ENCODE data around the gene NKAIN4. TPM values are rescaled to one million over a fixed set of nuclear protein-coding genes. Genes with fewer than 3 reads are reported as not detected.
A peak's percentile ranks its signal among the peaks of the same experiment; 100 is the strongest.

The NKAIN4 gene
- total RNA-seq, 2 experiments from 2014 or later = not detected

GRCh38 chr20:63285636-63286615 lies 31.7 kb upstream of the NKAIN4 start:
- Mint-ChIP-seq H3K27me3 (ENCODE audit: low read depth) (no peaks in the 10 kb centered on the region), H3K27ac (no peak overlapping the region), H3K4me1 (ENCODE audit: low read depth) (peaks cover 2% of the 10 kb centered on the region), H3K9me3 (no peaks in the 10 kb centered on the region), H3K36me3 (ENCODE audit: low read depth) (peaks cover 3% of the 10 kb centered on the region), H3K4me3 (no peak overlapping the region)
- intact Hi-C loops (cut with micrococcal nuclease) = no loop called here
- no peak for DNase-seq
- CTCF ChIA-PET = interaction anchor here (1.5 kb wide), 1 partner anchor 63 kb away, joined by 3 read pairs; no protein-coding TSS in a partner anchor

GRCh38 chr20:63284981-63285524 lies 30.8 kb upstream of the NKAIN4 start:
- CTCF ChIA-PET = interaction anchor here (1.6 kb wide), 1 partner anchor 62 kb away, joined by 5 read pairs; no protein-coding TSS in a partner anchor
- Mint-ChIP-seq H3K27ac (peak overlapping the region; percentile 61), H3K4me1 (ENCODE audit: low read depth) (peaks cover 2% of the 10 kb centered on the region), H3K4me3 (peak overlapping the region; percentile 74), H3K27me3 (ENCODE audit: low read depth) (no peaks in the 10 kb centered on the region), H3K36me3 (ENCODE audit: low read depth) (peaks cover 3% of the 10 kb centered on the region), H3K9me3 (no peaks in the 10 kb centered on the region)
- intact Hi-C loops (cut with micrococcal nuclease) = no loop called here
- no peak for DNase-seq

- Mint-ChIP-seq H3K9me3 (no peaks in the 10 kb centered on the region), H3K4me1 (ENCODE audit: low read depth) (peaks cover 2% of the 10 kb centered on the region), H3K4me3 (peak overlapping the region; percentile 74), H3K27me3 (ENCODE audit: low read depth) (no peaks in the 10 kb centered on the region), H3K36me3 (ENCODE audit: low read depth) (peaks cover 3% of the 10 kb centered on the region), H3K27ac (peak overlapping the region; percentile 61)
- CTCF ChIA-PET = interaction anchor here (1.6 kb wide), 1 partner anchor 61 kb away, joined by 5 read pairs; no protein-coding TSS in a partner anchor
- intact Hi-C loops (cut with micrococcal nuclease) = no loop called here
- DNase-seq = no peak
Measured at GRCh38 chr20:63284544-63284949, 30.3 kb upstream of the NKAIN4 start.

DNA sequence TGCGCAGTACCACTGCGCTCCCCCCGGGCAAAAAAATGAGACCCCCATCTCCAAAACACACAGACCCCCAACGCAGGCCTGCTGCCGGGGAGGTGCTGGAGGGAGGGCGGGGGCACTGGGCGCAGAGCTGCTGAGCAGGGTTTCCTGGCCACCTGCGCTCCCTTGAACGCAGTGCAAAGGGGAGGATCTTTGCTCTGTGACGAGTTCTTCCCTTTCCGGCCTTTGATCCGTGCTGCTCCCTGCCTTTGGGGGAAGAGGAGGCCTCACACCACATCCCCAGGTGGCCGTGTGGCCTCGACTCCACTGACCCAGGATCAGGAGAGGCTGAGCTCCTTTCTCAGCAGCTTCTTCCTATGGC lies 29.8 kb upstream of the NKAIN4 start:
- no peaks in the 10 kb centered on the region for H3K9me3 Mint-ChIP-seq
- CTCF ChIA-PET = interaction anchor here (1.6 kb wide), 1 partner anchor 61 kb away, joined by 5 read pairs; no protein-coding TSS in a partner anchor
- peak; percentile 49 for DNase-seq
- H3K4me3 Mint-ChIP-seq = peak overlapping the region; percentile 69
- H3K27ac Mint-ChIP-seq = peak overlapping the region; percentile 77
- peaks cover 3% of the 10 kb centered on the region for H3K36me3 Mint-ChIP-seq (ENCODE audit: low read depth)
- intact Hi-C loops (cut with micrococcal nuclease) = no loop called here
- H3K27me3 Mint-ChIP-seq (ENCODE audit: low read depth) = no peaks in the 10 kb centered on the region
- peaks cover 2% of the 10 kb centered on the region for H3K4me1 Mint-ChIP-seq (ENCODE audit: low read depth)

DNA sequence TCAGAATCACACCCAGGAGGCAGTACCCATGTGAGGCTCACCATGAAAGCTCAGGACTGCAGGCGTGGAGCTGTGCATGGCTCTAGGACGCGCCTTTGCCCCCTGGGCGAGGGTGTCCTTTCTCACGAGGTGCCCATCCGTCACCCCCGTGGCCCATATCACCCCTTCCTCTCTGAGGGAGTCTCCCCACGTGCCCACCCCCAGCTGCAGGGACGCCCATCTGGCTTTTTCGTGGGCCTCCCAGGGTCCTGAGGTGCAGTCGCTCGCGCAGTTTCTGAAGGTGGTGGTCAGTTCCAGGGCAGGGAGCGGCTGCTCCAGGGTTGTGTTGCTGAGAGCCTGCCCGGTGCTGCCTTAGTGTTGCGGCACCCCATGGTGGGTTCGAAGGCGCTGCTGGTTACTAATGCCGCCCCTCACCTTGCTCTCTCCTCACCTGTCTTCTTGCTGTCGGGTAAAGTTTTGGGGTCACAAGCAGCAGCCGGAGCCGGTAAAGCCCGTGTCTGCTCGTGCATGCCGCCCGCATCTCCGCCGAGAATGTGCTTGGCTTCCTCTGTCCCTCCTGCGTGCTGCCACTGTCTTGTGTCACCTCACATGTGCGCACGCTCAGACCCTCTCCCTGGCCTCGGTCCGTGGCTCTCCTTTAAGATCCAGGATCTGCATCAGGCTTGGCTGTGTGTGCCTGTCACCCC lies 29.3 kb upstream of the NKAIN4 start:
- peak overlapping the region; percentile 69 for H3K4me3 Mint-ChIP-seq
- no peaks in the 10 kb centered on the region for H3K9me3 Mint-ChIP-seq
- H3K36me3 Mint-ChIP-seq (ENCODE audit: low read depth) = peaks cover 2% of the 10 kb centered on the region
- H3K27ac Mint-ChIP-seq = peak overlapping the region; percentile 77
- peaks cover 2% of the 10 kb centered on the region for H3K4me1 Mint-ChIP-seq (ENCODE audit: low read depth)
- H3K27me3 Mint-ChIP-seq (ENCODE audit: low read depth) = no peaks in the 10 kb centered on the region
- intact Hi-C loops (cut with micrococcal nuclease) = no loop called here
- CTCF ChIA-PET = interaction anchor here (1.6 kb wide), 1 partner anchor 60 kb away, joined by 5 read pairs; no protein-coding TSS in a partner anchor
- no peak for DNase-seq

DNA sequence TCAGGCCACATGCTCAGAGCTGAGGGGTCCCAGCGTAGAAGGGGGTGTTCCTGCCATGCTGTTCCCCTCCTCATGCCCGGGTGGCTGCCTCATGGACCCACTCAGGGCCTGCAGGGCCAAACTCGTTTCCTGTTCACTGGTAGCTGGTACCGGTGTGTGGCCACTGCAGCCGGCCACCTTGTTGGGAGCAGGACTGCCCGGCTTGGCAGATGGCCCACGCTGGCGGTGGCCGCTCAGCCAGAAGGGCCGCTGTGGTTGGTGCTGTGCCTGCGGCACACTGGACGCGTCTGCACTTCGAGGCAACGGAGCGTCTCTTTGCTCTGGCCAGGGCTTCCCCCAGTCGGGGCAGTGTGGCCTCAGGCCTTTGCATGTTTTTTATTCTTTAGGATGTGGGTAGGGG lies 28.7 kb upstream of the NKAIN4 start:
- Mint-ChIP-seq H3K36me3 (ENCODE audit: low read depth) (peaks cover 2% of the 10 kb centered on the region), H3K4me1 (ENCODE audit: low read depth) (peaks cover 2% of the 10 kb centered on the region), H3K9me3 (no peaks in the 10 kb centered on the region), H3K27ac (no peak overlapping the region), H3K4me3 (no peak overlapping the region), H3K27me3 (ENCODE audit: low read depth) (no peaks in the 10 kb centered on the region)
- intact Hi-C loops (cut with micrococcal nuclease) = no loop called here
- DNase-seq = no peak
- CTCF ChIA-PET = no interaction called here

GRCh38 chr20:63281742-63282665 lies 27.7 kb upstream of the NKAIN4 start:
- intact Hi-C loops (cut with micrococcal nuclease) = no loop called here
- Mint-ChIP-seq H3K4me1 (ENCODE audit: low read depth) (peaks cover 2% of the 10 kb centered on the region), H3K4me3 (no peak overlapping the region), H3K9me3 (no peaks in the 10 kb centered on the region), H3K36me3 (ENCODE audit: low read depth) (peaks cover 2% of the 10 kb centered on the region), H3K27ac (no peak overlapping the region), H3K27me3 (ENCODE audit: low read depth) (no peaks in the 10 kb centered on the region)
- no peak for DNase-seq
- CTCF ChIA-PET = no interaction called here

DNA sequence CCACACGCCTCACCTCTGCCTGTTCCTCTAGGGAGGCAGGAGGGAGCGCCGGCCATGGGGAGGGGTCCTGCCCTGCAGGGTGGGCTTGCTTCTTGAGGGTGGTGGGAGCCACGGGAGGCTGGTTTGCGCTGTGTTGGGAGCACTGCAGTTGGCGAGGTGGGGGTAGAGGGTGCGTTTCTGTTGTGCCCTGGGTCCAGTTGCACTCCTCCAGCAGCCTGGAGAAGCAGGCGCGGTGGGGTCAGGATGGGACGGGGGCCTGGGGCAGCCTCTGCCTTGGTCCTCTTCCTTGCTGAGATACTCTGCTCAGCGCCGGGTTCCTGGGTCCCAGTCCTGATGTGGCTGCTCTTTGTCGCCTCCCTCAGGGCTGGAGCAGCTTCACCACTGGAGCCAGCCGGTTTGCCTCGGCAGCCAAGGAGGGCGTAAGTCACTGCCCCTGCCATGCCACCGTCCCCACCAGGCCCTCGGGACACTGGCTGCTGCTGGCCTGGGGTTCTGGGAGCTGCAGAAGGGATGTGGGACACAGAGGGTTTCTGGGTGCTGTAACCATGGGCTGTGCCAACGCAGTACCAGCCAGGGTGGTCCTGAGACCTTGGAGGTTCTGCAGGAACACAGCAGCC lies 26.8 kb upstream of the NKAIN4 start:
- Mint-ChIP-seq H3K4me3 (no peak overlapping the region), H3K27me3 (ENCODE audit: low read depth) (no peaks in the 10 kb centered on the region), H3K4me1 (ENCODE audit: low read depth) (peaks cover 2% of the 10 kb centered on the region), H3K9me3 (no peaks in the 10 kb centered on the region), H3K27ac (no peak overlapping the region), H3K36me3 (ENCODE audit: low read depth) (peaks cover 5% of the 10 kb centered on the region)
- intact Hi-C loops (cut with micrococcal nuclease) = no loop called here
- no peak for DNase-seq
- CTCF ChIA-PET = no interaction called here

DNA sequence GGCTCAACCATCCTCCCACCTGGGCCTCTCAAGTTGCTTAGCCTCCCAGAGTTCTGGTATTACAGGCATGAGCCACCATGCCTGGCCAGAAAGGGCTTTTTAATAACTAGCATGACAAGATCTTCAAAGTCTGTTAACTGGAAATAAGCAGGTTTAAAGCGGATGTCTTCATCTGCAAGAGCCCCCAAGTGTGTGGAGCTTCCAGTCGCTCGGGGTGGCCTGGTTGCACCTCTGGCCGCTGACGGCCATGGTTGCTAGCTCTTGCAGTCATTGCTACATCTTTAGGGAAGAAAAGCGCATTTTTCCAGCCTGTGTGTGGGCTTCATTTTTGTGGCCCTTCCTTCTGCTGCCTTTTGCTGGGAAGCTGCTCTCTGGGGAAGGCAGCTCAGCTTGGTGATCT lies 26.1 kb upstream of the NKAIN4 start:
- CTCF ChIA-PET = interaction anchor here (0.6 to 0.7 kb wide), 3 partner anchors 61 to 306 kb away, joined by 3 to 6 read pairs (median 3); no protein-coding TSS in a partner anchor
- Mint-ChIP-seq H3K9me3 (no peaks in the 10 kb centered on the region), H3K4me1 (ENCODE audit: low read depth) (peaks cover 4% of the 10 kb centered on the region), H3K4me3 (no peak overlapping the region), H3K27me3 (ENCODE audit: low read depth) (no peaks in the 10 kb centered on the region), H3K36me3 (ENCODE audit: low read depth) (peaks cover 5% of the 10 kb centered on the region), H3K27ac (no peak overlapping the region)
- DNase-seq = no peak
- intact Hi-C loops (cut with micrococcal nuclease) = no loop called here

DNA sequence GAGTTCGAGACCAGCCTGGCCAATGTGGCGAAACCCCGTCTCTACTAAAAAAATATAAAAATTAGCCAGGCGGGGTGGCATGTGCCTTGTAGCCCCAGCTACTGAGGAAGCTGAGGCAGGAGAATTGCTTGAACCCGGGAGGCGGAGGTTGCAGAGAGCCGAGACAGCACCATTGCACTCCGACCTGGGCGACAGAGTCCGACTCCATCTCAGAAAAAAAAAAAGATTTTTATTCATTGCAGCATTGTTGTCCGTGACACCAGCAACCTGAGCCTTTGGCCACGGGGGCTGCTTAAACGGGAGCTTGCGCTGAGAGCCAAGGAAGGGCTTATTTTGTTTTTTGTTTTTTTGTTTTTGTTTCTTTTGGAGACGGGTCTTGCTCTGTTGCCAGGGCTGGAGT lies 25.7 kb upstream of the NKAIN4 start:
- CTCF ChIA-PET = interaction anchor here (0.6 to 0.7 kb wide), 2 partner anchors 293 to 306 kb away, joined by 3 to 6 read pairs; no protein-coding TSS in a partner anchor
- peaks cover 5% of the 10 kb centered on the region for H3K36me3 Mint-ChIP-seq (ENCODE audit: low read depth)
- H3K4me3 Mint-ChIP-seq = no peak overlapping the region
- no peaks in the 10 kb centered on the region for H3K9me3 Mint-ChIP-seq
- no peak for DNase-seq
- peaks cover 8% of the 10 kb centered on the region for H3K4me1 Mint-ChIP-seq (ENCODE audit: low read depth)
- no peak overlapping the region for H3K27ac Mint-ChIP-seq
- intact Hi-C loops (cut with micrococcal nuclease) = no loop called here
- no peaks in the 10 kb centered on the region for H3K27me3 Mint-ChIP-seq (ENCODE audit: low read depth)

- Mint-ChIP-seq H3K27me3 (ENCODE audit: low read depth) (no peaks in the 10 kb centered on the region), H3K4me3 (no peak overlapping the region), H3K4me1 (ENCODE audit: low read depth) (peaks cover 17% of the 10 kb centered on the region), H3K9me3 (no peaks in the 10 kb centered on the region), H3K36me3 (ENCODE audit: low read depth) (peaks cover 3% of the 10 kb centered on the region), H3K27ac (no peak overlapping the region)
- intact Hi-C loops (cut with micrococcal nuclease) = no loop called here
- CTCF ChIA-PET = no interaction called here
- DNase-seq = no peak
Measured at GRCh38 chr20:63278661-63279060, 24.4 kb upstream of the NKAIN4 start.
